GM12878 (cell line): Measurements from ENCODE around the gene MASP1. TPM values are rescaled to one million over a fixed set of nuclear protein-coding genes. Genes with fewer than 3 reads are reported as not detected.

Experiments
- ATAC-seq: fragments of 200-7000 bp; cut with Tn5 transposase; 3 replicates; pipeline ENCODE4 v1.9.1; 2020; ENCODE audit warnings: mild to moderate bottlenecking, moderate library complexity
- BruUV-seq: library from RNA; stranded (reverse); fragments of 400-500 nt; replicated peaks from 2 replicates; lab custom pipeline; 2021; lab: Mats Ljungman, UMichigan
- CTCF ChIA-PET: fragments of 300-600 bp; sonication (Branson Sonifier 250); formaldehyde crosslinking; extraction: SDS; loops from one replicate; lab custom pipeline; 2021; ENCODE audit warnings: inconsistent platforms; lab: Yijun Ruan, JAX
- POLR2A ChIA-PET: fragments of 350-600 bp; formaldehyde crosslinking; extraction: SDS; loops from one replicate; lab custom pipeline; 2021; ENCODE audit warnings: inconsistent platforms; lab: Charles Lee
- RAD21 ChIA-PET: fragments of 300-600 bp; sonication (Branson Sonifier 250); formaldehyde crosslinking; loops from one replicate; lab custom pipeline; 2023; ENCODE audit warnings: antibody characterized with exemption; ENCODE audit not compliant: unreplicated experiment; lab: Charles Lee
- SMC1A ChIA-PET: fragments of 300-600 bp; sonication (Branson Sonifier 250); formaldehyde crosslinking; loops from one replicate; lab custom pipeline; 2023; ENCODE audit not compliant: unreplicated experiment, uncharacterized antibody; lab: Charles Lee
- DNase-seq: peaks from one replicate; pipeline ENCODE4 v3.0.0-alpha.2; 2011; ENCODE audit warnings: low read depth, low spot score
- FAIRE-seq: peaks from 3 replicates; lab custom pipeline; 2011; peaks lifted over from hg19 to GRCh38; lab: Jason Lieb, UNC
- H2AFZ ChIP-seq: 2 replicates; pipeline ENCODE4 v1.6.0; 2011; ENCODE audit warnings: low read depth, low read length, control low read depth; ENCODE audit not compliant: control insufficient read depth
- H3K27ac ChIP-seq: 2 replicates; pipeline ENCODE4 v1.5.1; 2011; ENCODE audit warnings: control low read depth; ENCODE audit not compliant: control insufficient read depth, insufficient read depth
- H3K27me3 ChIP-seq, 2 experiments: replicated peaks in 1 of 2; 2 replicates each; pipeline versions ENCODE4 v1.6.0 to v1.6.1; 2011; ENCODE audit warnings: low read length in 1 of 2; ENCODE audit not compliant: control insufficient read depth in 2 of 2, insufficient read depth in 2 of 2
- H3K36me3 ChIP-seq, 2 experiments: 2 replicates each; pipeline ENCODE4 v1.5.1; 2011; ENCODE audit warnings: low read length in 1 of 2; ENCODE audit not compliant: control insufficient read depth in 2 of 2, insufficient read depth in 2 of 2
- H3K4me1 ChIP-seq: 2 replicates; pipeline ENCODE4 v1.6.1; 2011; ENCODE audit warnings: mild to moderate bottlenecking, low read length, moderate library complexity, mixed read lengths; ENCODE audit not compliant: control insufficient read depth, insufficient read depth
- H3K4me2 ChIP-seq: 2 replicates; pipeline ENCODE4 v1.6.0; 2011; ENCODE audit warnings: control low read depth; ENCODE audit not compliant: control insufficient read depth, insufficient read depth
- H3K4me3 ChIP-seq: fragments of 200-600 bp; sonication (generic); 2 replicates; pipeline ENCODE4 v1.5.1; 2016
- H3K79me2 ChIP-seq: 2 replicates; pipeline ENCODE4 v1.6.0; 2011; ENCODE audit warnings: low read length; ENCODE audit not compliant: control insufficient read depth, insufficient read depth
- H3K9ac ChIP-seq: 2 replicates; pipeline ENCODE4 v1.8.0; 2011; ENCODE audit warnings: low read length, control low read depth, mixed read lengths; ENCODE audit not compliant: control insufficient read depth, insufficient read depth
- H3K9me3 ChIP-seq: replicated peaks from 3 replicates; pipeline ENCODE4 v1.5.1; 2011; ENCODE audit warnings: mild to moderate bottlenecking, low read length; ENCODE audit not compliant: control insufficient read depth, insufficient read depth
- H4K20me1 ChIP-seq: 2 replicates; pipeline ENCODE4 v1.6.0; 2011; ENCODE audit not compliant: control insufficient read depth, insufficient read depth
- BCL3 ChIP-seq: IDR thresholded peaks from 2 replicates; pipeline ENCODE4 v1.6.1; 2011; ENCODE audit warnings: borderline replicate concordance, low read depth, mild to moderate bottlenecking, moderate library complexity, low read length; ENCODE audit not compliant: insufficient read depth, poor library complexity, severe bottlenecking
- CEBPZ ChIP-seq: fragments of 150-350 bp; IDR thresholded peaks from 2 replicates; pipeline ENCODE4 v1.6.1; 2016; ENCODE audit warnings: low read depth, low read length
- EP300 ChIP-seq, 2 experiments: fragments of 150-350 bp in 1 of 2; IDR thresholded peaks; 2 replicates each; pipeline ENCODE4 v1.6.1; 2011 to 2012; ENCODE audit warnings: low read depth in 2 of 2, low read length in 2 of 2, borderline replicate concordance in 1 of 2, improper control_type of control experiment in 1 of 2, inconsistent platforms in 1 of 2; ENCODE audit not compliant: control insufficient read depth in 1 of 2
- JUND ChIP-seq: IDR thresholded peaks from 2 replicates; pipeline ENCODE4 v1.6.1; 2012; ENCODE audit warnings: low read depth, mild to moderate bottlenecking, low read length, improper control_type of control experiment, moderate library complexity
- NFXL1 ChIP-seq: fragments of 450-650 bp; IDR thresholded peaks from 2 replicates; pipeline ENCODE4 v1.6.1; 2017; ENCODE audit warnings: antibody characterized with exemption, mild to moderate bottlenecking, borderline replicate concordance
- NFYB ChIP-seq: IDR thresholded peaks from 2 replicates; pipeline ENCODE4 v1.6.1; 2011; ENCODE audit warnings: low read depth, mild to moderate bottlenecking, low read length, improper control_type of control experiment, moderate library complexity; ENCODE audit not compliant: insufficient read depth
- RAD21 ChIP-seq: IDR thresholded peaks from 2 replicates; pipeline ENCODE4 v1.6.1; 2011; ENCODE audit warnings: mild to moderate bottlenecking, low read depth, low read length, moderate library complexity; ENCODE audit not compliant: insufficient read depth
- RB1 ChIP-seq: fragments of 450-650 bp; formaldehyde crosslinking; IDR thresholded peaks from 2 replicates; pipeline ENCODE4 v1.6.1; 2017; ENCODE audit warnings: mild to moderate bottlenecking, borderline replicate concordance
- RELA ChIP-seq: fragments of 450-650 bp; IDR thresholded peaks from 2 replicates; pipeline ENCODE4 v1.8.0; 2014; ENCODE audit warnings: borderline replicate concordance; ENCODE audit not compliant: partially characterized antibody
- RUNX3 ChIP-seq: IDR thresholded peaks from 2 replicates; pipeline ENCODE4 v1.6.1; 2012; ENCODE audit warnings: low read length, inconsistent platforms
- SMC3 ChIP-seq: IDR thresholded peaks from 2 replicates; pipeline ENCODE4 v1.6.1; 2011; ENCODE audit warnings: low read length, improper control_type of control experiment, borderline replicate concordance
- ZNF384 ChIP-seq: IDR thresholded peaks from 2 replicates; pipeline ENCODE4 v1.6.1; 2012; ENCODE audit warnings: low read depth, mild to moderate bottlenecking, low read length, improper control_type of control experiment, borderline replicate concordance
- ZNF687 ChIP-seq: fragments of 450-650 bp; IDR thresholded peaks from 2 replicates; pipeline ENCODE4 v1.6.1; 2017; ENCODE audit warnings: mild to moderate bottlenecking, moderate library complexity
- WGBS: methylation state at CpG from one replicate; pipeline ENCODE4 v1.1.6; 2016; ENCODE audit warnings: low lambda C conversion rate; ENCODE audit not compliant: insufficient replicate concordance, insufficient coverage; ENCODE audit errors: missing lambda C conversion rate; 5-methylcytosine and 5-hydroxymethylcytosine counted together
- in situ Hi-C: fragments of 300-500 bp; cut with MboI; formaldehyde crosslinking; loops from 9 replicates; pipeline ENCODE4 v1.14.3; 2018; ENCODE audit warnings: mixed read lengths
- intact Hi-C: fragments of 100-400 bp; cut with micrococcal nuclease; formaldehyde crosslinking; loops from one replicate; pipeline ENCODE4 v1.14.2; 2022; ENCODE audit not compliant: unreplicated experiment
- polyA plus RNA-seq, 11 experiments: library from polyadenylated mRNA; depleted of rRNA in 4 of 11; unstranded in 6 of 11; stranded (reverse) in 5 of 11; fragments of >200 nt; fragmentation: Nextera tagmentation in 4 of 11; fragmentation: Illumina TruSeq in 1 of 11; extraction: Ambion mirVana in 4 of 11; extraction: Trizol in 1 of 11; gene quantifications; 1 replicate in 1 of 11; 2 replicates in 10 of 11; pipeline versions ENCODE4 v1.2.1 to v1.2.3, GENCODE V29; 2011 to 2016; ENCODE audit warnings: inconsistent platforms in 2 of 11, missing spikeins in 2 of 11, low read depth in 1 of 11
- total RNA-seq, 4 experiments: library from RNA; depleted of rRNA in 3 of 4; stranded (reverse); fragments of >200 nt in 3 of 4; fragmentation: Illumina TruSeq in 1 of 4; extraction: Trizol in 1 of 4; gene quantifications; 2 replicates each; pipeline versions ENCODE4 v1.2.1 to v1.2.3, GENCODE V29; 2013 to 2021

MASP1 gene
- total and polyA plus RNA-seq, 10 of the 15 experiments (the other 5 are each of a cell fraction or from before 2014, with no cell fraction given), result 0.05 TPM; not detected in 9

GRCh38 chr3:187314176-187314575, 22.6 kb upstream of the MASP1 start (continued):
- TF ChIP-seq ZNF687, result no peak
- TF ChIP-seq ZNF384, result no peak
- TF ChIP-seq, all 136 proteins: peak for 0

DNA sequence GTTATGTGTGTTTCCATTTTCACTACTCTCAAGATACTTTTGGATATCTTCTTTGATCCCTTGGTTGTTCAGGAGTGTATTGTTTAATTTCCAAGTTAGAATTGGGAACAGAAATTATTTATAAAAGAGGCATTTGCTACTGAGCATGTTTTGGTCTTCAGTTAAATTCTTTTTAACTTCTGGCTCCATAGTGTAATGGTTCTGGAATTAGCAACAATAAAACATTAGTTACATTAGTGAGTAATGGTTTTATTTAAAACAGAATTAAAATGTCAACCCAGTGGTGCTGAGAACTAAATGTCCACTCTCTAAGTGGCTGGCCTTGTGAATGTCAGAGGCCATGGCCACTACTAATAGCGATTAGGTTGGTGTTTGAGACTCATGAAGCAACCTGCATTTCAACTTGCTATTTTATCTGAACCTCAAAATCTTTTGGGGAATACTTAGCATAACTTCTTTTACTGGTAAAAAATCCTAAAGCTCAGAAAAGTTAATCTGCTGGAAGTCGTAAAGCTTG, 19.5 kb upstream of the MASP1 start:
- no peaks in the 10 kb centered on the region for H3K79me2 ChIP-seq
- peaks cover 0 to 3% of the 10 kb centered on the region in 2 experiments; a peak in 2 of 4 replicates for H3K27me3 ChIP-seq
- no TSS peak for BruUV-seq
- intact Hi-C loops (no loop called here), in situ Hi-C loops (no loop called here)
- H3K9me3 ChIP-seq, result no peaks in the 10 kb centered on the region
- H4K20me1 ChIP-seq, result no peaks in the 10 kb centered on the region
- no peaks in the 10 kb centered on the region for H3K4me1 ChIP-seq
- H3K4me2 ChIP-seq, result no peak overlapping the region
- ATAC-seq (no peak), DNase-seq (no peak), FAIRE-seq (no peak)
- ChIA-PET RAD21 (no interaction called here), CTCF (interaction anchor here (0.6 to 0.7 kb wide), 2 partner anchors 9 to 53 kb away, joined by 3 read pairs; no protein-coding TSS in a partner anchor), SMC1A (no interaction called here), POLR2A (no interaction called here)
- 12% methylated on average over 2 of the region's 2 CpGs for WGBS
- H3K27ac ChIP-seq, result no peak overlapping the region
- H2AFZ ChIP-seq, result no peak overlapping the region
- H3K4me3 ChIP-seq, result no peak overlapping the region
- no peak overlapping the region for H3K9ac ChIP-seq
- no peaks in the 10 kb centered on the region for H3K36me3 ChIP-seq
- TF ChIP-seq SMC3, result no peak
- no peak for TF ChIP-seq NFYB
- no peak for TF ChIP-seq RUNX3
- TF ChIP-seq NFXL1, result no peak
- no peak for TF ChIP-seq CEBPZ
- no peak for TF ChIP-seq EP300 (IDR thresholded peaks at IDR 0.05; ENCODE audit: borderline replicate concordance in 1 of 2, control insufficient read depth in 1 of 2, low read depth in 2 of 2, low read length in 2 of 2)
- no peak for TF ChIP-seq RAD21
- TF ChIP-seq BCL3, result no peak
- no peak for TF ChIP-seq RELA
- no peak for TF ChIP-seq JUND
- no peak for TF ChIP-seq RB1
